ENCODE measurements around the gene KDM4B. TPM values are rescaled to one million over a fixed set of nuclear protein-coding genes. Genes with fewer than 3 reads are reported as not detected.

Gene KDM4B
- total and polyA plus RNA-seq, 7 donors = 7.2 to 46.5 (median 21.4) TPM

DNA sequence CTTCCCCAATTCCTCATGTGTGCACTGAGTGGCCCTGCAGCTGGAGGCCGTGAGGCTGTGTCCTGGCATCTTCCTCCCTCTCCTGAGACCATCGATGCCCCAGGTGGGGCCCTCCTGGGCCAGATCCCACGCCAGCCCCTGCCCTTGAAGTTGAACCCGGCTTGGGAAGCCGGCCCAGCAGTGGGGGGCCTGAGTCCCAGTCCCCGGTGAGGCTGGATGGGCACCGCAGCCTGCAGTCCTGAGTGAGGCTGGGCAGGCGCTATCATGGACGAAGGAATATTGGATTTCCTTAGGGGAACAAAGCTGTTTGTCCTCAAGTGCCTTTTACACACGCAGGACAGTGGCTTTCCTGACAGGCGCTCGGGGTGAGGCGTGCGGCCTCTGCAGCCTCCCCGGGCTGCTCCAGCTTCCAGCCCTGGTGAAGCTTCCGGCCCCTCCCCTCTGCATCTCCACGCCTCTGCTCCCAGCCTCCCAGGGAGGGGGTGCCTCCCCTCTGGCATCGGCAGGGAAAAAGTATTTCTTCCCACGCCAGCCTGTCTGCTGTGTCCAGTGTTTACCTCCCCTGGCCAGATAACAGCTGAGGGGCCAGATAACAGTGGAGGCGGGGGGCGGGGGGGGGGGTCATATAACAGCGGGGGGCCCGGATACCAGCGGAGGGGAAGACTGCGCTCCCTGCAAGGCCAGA is 159.5 kb downstream of the KDM4B start:
- DNase-seq = peak; percentile 85
- Histone ChIP-seq H3K36me3 (peaks cover 0 to 30% (median 11%) of the 10 kb centered on the region in 4 donors), H3K4me3 (peak overlapping the region in 1 of 4 donors; percentile 4), H3K9me3 (no peaks in the 10 kb centered on the region), H3K4me1 (peaks cover 0 to 26% (median 20%) of the 10 kb centered on the region in 4 donors), H3K27me3 (no peaks in the 10 kb centered on the region), H3K27ac (peak overlapping the region; percentile 42 to 67 (median 52))
- intact Hi-C loops (cut with DNase I) = loop anchor here (5.0 kb wide), 1 partner anchor 36 kb away; no protein-coding TSS in a partner anchor
- WGBS, 2 donors = 64 to 87% methylated on average over 25 of the region's 25 CpGs
- TF ChIP-seq POLR2AphosphoS5 (IDR thresholded peaks at IDR 0.05) (peak in 1 of 4 donors; percentile 5), POLR2A (IDR thresholded peaks at IDR 0.05) (no peak)

DNA sequence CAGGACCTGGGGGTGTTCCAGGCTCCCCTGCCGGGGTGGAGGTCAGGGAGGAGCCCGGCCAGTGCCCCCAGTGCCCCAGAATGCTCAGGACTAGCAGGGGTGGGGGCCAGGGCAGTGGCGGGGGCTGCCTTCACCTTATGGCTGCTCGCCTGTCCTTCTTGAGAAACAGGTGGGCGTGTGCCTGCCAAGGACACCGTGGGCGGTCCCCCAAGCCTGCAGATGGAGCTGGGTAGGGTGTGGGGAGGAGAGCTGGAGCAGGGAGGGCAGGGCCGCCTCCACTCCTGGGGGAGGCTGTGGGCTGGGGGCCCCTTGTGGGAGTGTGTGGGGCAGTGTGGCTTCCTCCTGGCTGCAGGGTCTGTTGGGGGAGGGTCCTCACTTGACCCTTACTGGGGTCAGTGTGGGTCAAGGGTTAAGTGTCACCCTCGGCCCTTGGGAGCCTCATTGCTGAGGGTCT is 160.1 kb downstream of the KDM4B start:
- peak overlapping the region in 1 of 4 donors; percentile 4 for H3K4me3 ChIP-seq
- no peak for TF ChIP-seq POLR2AphosphoS5 (IDR thresholded peaks at IDR 0.05)
- no peak for TF ChIP-seq EP300 (IDR thresholded peaks at IDR 0.05)
- TF ChIP-seq, protein P1, sequence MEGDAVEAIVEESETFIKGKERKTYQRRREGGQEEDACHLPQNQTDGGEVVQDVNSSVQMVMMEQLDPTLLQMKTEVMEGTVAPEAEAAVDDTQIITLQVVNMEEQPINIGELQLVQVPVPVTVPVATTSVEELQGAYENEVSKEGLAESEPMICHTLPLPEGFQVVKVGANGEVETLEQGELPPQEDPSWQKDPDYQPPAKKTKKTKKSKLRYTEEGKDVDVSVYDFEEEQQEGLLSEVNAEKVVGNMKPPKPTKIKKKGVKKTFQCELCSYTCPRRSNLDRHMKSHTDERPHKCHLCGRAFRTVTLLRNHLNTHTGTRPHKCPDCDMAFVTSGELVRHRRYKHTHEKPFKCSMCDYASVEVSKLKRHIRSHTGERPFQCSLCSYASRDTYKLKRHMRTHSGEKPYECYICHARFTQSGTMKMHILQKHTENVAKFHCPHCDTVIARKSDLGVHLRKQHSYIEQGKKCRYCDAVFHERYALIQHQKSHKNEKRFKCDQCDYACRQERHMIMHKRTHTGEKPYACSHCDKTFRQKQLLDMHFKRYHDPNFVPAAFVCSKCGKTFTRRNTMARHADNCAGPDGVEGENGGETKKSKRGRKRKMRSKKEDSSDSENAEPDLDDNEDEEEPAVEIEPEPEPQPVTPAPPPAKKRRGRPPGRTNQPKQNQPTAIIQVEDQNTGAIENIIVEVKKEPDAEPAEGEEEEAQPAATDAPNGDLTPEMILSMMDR (IDR thresholded peaks at IDR 0.05) = no peak
- TF ChIP-seq POLR2A (IDR thresholded peaks at IDR 0.05) = no peak
- 72 to 79% methylated on average over 9 of the region's 9 CpGs for WGBS, 2 donors
- H3K4me1 ChIP-seq = peaks cover 0 to 26% (median 20%) of the 10 kb centered on the region in 4 donors
- intact Hi-C loops (cut with DNase I) = loop anchor here (5.0 kb wide), 1 partner anchor 37 kb away; no protein-coding TSS in a partner anchor
- peaks cover 0 to 30% (median 11%) of the 10 kb centered on the region in 4 donors for H3K36me3 ChIP-seq
- no peaks in the 10 kb centered on the region for H3K9me3 ChIP-seq
- no peak for DNase-seq
- H3K27me3 ChIP-seq = no peaks in the 10 kb centered on the region
- peak overlapping the region in 3 of 4 donors; percentile 0 to 56 (median 42) for H3K27ac ChIP-seq

DNA sequence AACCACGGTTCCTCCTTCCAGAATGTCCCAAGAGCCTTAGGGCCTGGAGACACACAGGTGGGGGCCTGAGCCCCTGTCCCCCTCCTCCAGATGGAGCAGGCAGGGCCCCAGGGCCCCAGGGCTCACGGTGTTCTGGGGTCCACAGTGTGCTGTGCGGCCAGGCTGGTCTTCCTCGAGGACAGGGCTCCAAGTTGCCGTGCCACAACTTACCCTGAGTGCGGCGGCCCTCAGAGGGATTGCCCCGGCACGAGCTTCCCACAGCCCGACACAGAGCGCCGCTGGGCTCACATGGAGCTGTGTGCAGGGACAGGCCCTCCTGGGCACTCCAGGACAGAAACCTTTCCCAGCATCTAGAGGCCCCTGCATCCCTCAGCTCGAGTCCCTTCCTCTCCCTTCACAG is 160.8 kb downstream of the KDM4B start:
- intact Hi-C loops (cut with DNase I) = loop anchor here (5.0 kb wide), 1 partner anchor 37 kb away; no protein-coding TSS in a partner anchor

DNA sequence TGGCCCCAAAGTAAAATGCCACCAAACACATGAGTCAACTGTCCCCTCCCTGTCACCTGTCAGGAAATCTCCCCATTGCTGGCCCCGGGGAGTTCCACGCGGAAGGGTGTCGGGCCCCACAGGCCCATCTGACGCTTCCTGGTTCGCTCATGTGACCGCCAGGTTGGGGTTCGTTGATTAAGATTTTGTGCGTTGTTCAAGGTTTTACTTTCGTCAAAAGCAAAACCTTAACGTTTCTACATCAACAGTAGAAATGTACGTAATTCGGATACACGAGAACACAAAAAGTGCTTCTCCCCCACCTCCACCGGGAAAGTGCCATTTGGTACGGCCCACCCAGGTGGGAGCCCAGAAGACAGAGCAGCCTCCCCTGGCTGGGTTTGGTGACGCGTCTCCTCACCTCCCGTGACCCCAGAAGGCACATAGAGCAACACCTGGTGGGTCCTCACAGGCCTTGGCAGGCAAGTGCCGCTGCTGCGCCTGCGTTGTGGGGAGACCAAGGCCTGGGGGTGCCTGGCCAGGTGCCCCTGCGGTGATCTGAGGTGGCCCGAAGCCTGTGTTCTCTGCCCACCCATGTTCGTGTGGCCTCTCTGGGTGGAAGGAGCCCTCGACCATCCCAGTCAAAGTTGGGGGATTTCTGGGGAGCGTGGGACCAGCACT is 161.6 kb downstream of the KDM4B start:
- Histone ChIP-seq H3K27ac (no peak overlapping the region), H3K36me3 (peaks cover 0 to 40% (median 24%) of the 10 kb centered on the region in 4 donors), H3K9me3 (no peaks in the 10 kb centered on the region), H3K4me1 (peaks cover 0 to 26% (median 20%) of the 10 kb centered on the region in 4 donors), H3K4me3 (no peak overlapping the region), H3K27me3 (no peaks in the 10 kb centered on the region)
- intact Hi-C loops (cut with DNase I) = no loop called here
- TF ChIP-seq, protein P1 (IDR thresholded peaks at IDR 0.05) = no peak
- TF ChIP-seq EP300 (IDR thresholded peaks at IDR 0.05) (no peak), POLR2A (IDR thresholded peaks at IDR 0.05) (no peak), POLR2AphosphoS5 (IDR thresholded peaks at IDR 0.05) (no peak)
- WGBS, 2 donors = 61 to 91% methylated on average over 27 of the region's 27 CpGs
- DNase-seq = no peak

More for the DNA sequence above, 160.8 kb downstream of the KDM4B start:
- no peak overlapping the region for H3K4me3 ChIP-seq
- H3K4me1 ChIP-seq = peaks cover 0 to 26% (median 20%) of the 10 kb centered on the region in 4 donors
- 91 to 95% methylated on average over 13 of the region's 13 CpGs for WGBS, 2 donors
- no peak overlapping the region for H3K27ac ChIP-seq
- DNase-seq = no peak
- H3K36me3 ChIP-seq = peaks cover 0 to 32% (median 17%) of the 10 kb centered on the region in 4 donors
- H3K9me3 ChIP-seq = no peaks in the 10 kb centered on the region
- no peaks in the 10 kb centered on the region for H3K27me3 ChIP-seq
- TF ChIP-seq EP300 (IDR thresholded peaks at IDR 0.05) (no peak), POLR2AphosphoS5 (IDR thresholded peaks at IDR 0.05) (no peak), POLR2A (IDR thresholded peaks at IDR 0.05) (no peak)
- TF ChIP-seq, protein P1 (IDR thresholded peaks at IDR 0.05) = no peak

DNA sequence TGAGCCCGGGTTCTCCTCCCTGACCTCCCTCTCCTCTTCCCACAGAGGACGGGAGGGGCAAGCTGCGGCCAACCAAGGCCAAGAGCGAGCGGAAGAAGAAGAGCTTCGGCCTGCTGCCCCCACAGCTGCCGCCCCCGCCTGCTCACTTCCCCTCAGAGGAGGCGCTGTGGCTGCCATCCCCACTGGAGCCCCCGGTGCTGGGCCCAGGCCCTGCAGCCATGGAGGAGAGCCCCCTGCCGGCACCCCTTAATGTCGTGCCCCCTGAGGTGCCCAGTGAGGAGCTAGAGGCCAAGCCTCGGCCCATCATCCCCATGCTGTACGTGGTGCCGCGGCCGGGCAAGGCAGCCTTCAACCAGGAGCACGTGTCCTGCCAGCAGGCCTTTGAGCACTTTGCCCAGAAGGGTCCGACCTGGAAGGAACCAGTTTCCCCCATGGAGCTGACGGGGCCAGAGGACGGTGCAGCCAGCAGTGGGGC is 162.2 kb downstream of the KDM4B start:
- WGBS, 2 donors = 61 to 90% methylated on average over 21 of the region's 21 CpGs
- H3K4me1 ChIP-seq = peaks cover 0 to 26% (median 20%) of the 10 kb centered on the region in 4 donors
- no peaks in the 10 kb centered on the region for H3K27me3 ChIP-seq
- H3K4me3 ChIP-seq = no peak overlapping the region
- H3K27ac ChIP-seq = no peak overlapping the region
- intact Hi-C loops (cut with DNase I) = no loop called here
- no peak for DNase-seq
- H3K36me3 ChIP-seq = peaks cover 0 to 46% (median 29%) of the 10 kb centered on the region in 4 donors
- no peak for TF ChIP-seq EP300 (IDR thresholded peaks at IDR 0.05)
- no peak for TF ChIP-seq POLR2AphosphoS5 (IDR thresholded peaks at IDR 0.05)
- TF ChIP-seq, protein P1 (IDR thresholded peaks at IDR 0.05) = no peak
- TF ChIP-seq POLR2A (IDR thresholded peaks at IDR 0.05) = no peak
- no peaks in the 10 kb centered on the region for H3K9me3 ChIP-seq
